Keratinocyte (primary cell): ENCODE results near the gene PDE11A. TPM values are rescaled to one million over a fixed set of nuclear protein-coding genes. Genes with fewer than 3 reads are reported as not detected.

Source experiments
- DNase-seq: peaks from one replicate; pipeline ENCODE4 v3.0.0-alpha.2; 2011; ENCODE audit warnings: low read depth, missing footprints, low spot score
- FAIRE-seq: peaks from 2 replicates; lab custom pipeline; 2011; peaks lifted over from hg19 to GRCh38; lab: Jason Lieb, UNC
- H2AFZ ChIP-seq: 2 replicates; pipeline ENCODE4 v1.6.0; 2012; ENCODE audit warnings: low read length, control low read depth, inconsistent platforms; ENCODE audit not compliant: control insufficient read depth
- H3K27ac ChIP-seq: 2 replicates; pipeline ENCODE4 v1.5.1; 2011; ENCODE audit warnings: low read length; ENCODE audit not compliant: control insufficient read depth, insufficient read depth
- H3K27me3 ChIP-seq: 3 replicates; pipeline ENCODE4 v1.6.0; 2011; ENCODE audit warnings: low read length; ENCODE audit not compliant: control insufficient read depth, insufficient read depth; ENCODE audit errors: extremely low read depth
- H3K36me3 ChIP-seq, 2 experiments: 2 replicates in 1 of 2; 3 replicates in 1 of 2; pipeline ENCODE4 v1.5.1; 2011; ENCODE audit warnings: low read length in 2 of 2, mild to moderate bottlenecking in 1 of 2; ENCODE audit not compliant: control insufficient read depth in 2 of 2, insufficient read depth in 2 of 2; ENCODE audit errors: extremely low read depth in 1 of 2
- H3K4me1 ChIP-seq: 3 replicates; pipeline ENCODE4 v1.5.1; 2011; ENCODE audit warnings: low read length; ENCODE audit not compliant: control insufficient read depth, insufficient read depth; ENCODE audit errors: extremely low read depth
- H3K4me2 ChIP-seq: 3 replicates; pipeline ENCODE4 v1.6.0; 2011; ENCODE audit warnings: low read depth, low read length; ENCODE audit not compliant: control insufficient read depth, insufficient read depth; ENCODE audit errors: extremely low read depth
- H3K4me3 ChIP-seq, 3 experiments: fragments of 200-600 bp in 1 of 3; sonication (generic) in 1 of 3; 2 replicates in 2 of 3; 3 replicates in 1 of 3; pipeline ENCODE4 v1.5.1; 2011 to 2016; ENCODE audit warnings: low read length in 3 of 3, mild to moderate bottlenecking in 3 of 3, control low read depth in 2 of 3, inconsistent platforms in 1 of 3, low read depth in 1 of 3, mixed read lengths in 1 of 3, mixed run types in 1 of 3, moderate library complexity in 1 of 3; ENCODE audit not compliant: control insufficient read depth in 2 of 3, insufficient read depth in 2 of 3; ENCODE audit errors: extremely low read depth in 1 of 3
- H3K79me2 ChIP-seq: 2 replicates; pipeline ENCODE4 v1.6.0; 2012; ENCODE audit warnings: low read length; ENCODE audit not compliant: control insufficient read depth, insufficient read depth
- H3K9ac ChIP-seq: 3 replicates; pipeline ENCODE4 v1.6.0; 2011; ENCODE audit warnings: low read length; ENCODE audit not compliant: control insufficient read depth, insufficient read depth; ENCODE audit errors: extremely low read depth
- H3K9me1 ChIP-seq: 3 replicates; pipeline ENCODE4 v1.6.0; 2011; ENCODE audit warnings: low read length; ENCODE audit not compliant: control insufficient read depth, insufficient read depth; ENCODE audit errors: extremely low read depth
- H3K9me3 ChIP-seq: 2 replicates; pipeline ENCODE4 v1.5.1; 2012; ENCODE audit warnings: low read depth, low read length; ENCODE audit not compliant: control insufficient read depth
- H4K20me1 ChIP-seq: 3 replicates; pipeline ENCODE4 v1.6.0; 2011; ENCODE audit warnings: low read length; ENCODE audit not compliant: control insufficient read depth, insufficient read depth; ENCODE audit errors: extremely low read depth
- EZH2 ChIP-seq: IDR thresholded peaks from one replicate; pipeline ENCODE4 v1.6.1; 2012; ENCODE audit warnings: inconsistent platforms, mild to moderate bottlenecking, low read length, moderate library complexity
- dilution Hi-C: fragments of 300-500 bp; cut with MboI; formaldehyde crosslinking; loops from one replicate; pipeline ENCODE4 v1.7.0; 2020; ENCODE audit warnings: low sequenced_read_pairs; ENCODE audit not compliant: extremely low pct_ligation_motif_present
- polyA plus RNA-seq, 5 experiments: library from polyadenylated mRNA; depleted of rRNA in 3 of 5; stranded (reverse) in 3 of 5; stranded (forward) in 1 of 5; unstranded in 1 of 5; fragments of >200 nt; gene quantifications; 1 replicate in 1 of 5; 2 replicates in 3 of 5; 3 replicates in 1 of 5; pipeline versions ENCODE4 v1.2.1 to v1.2.3, GENCODE V29; 2011 to 2012; ENCODE audit warnings: missing spikeins in 2 of 5, low read depth in 1 of 5, low replicate concordance in 1 of 5
- TF ChIP-seq, protein P1 (sequence below), 3 experiments: IDR thresholded peaks in 1 of 3; conservative IDR thresholded peaks in 1 of 3; optimal IDR thresholded peaks in 1 of 3; 2 replicates in 2 of 3; 3 replicates in 1 of 3; pipeline versions ENCODE3 to v1.5.1; 2011; ENCODE audit warnings: low read length in 3 of 3, mild to moderate bottlenecking in 3 of 3, moderate library complexity in 2 of 3, control low read depth in 1 of 3, inconsistent platforms in 1 of 3; ENCODE audit not compliant: insufficient read depth in 2 of 3; ENCODE audit errors: extremely low read depth in 1 of 3

Gene PDE11A
- polyA plus RNA-seq, 1 donor (not counting 4 experiments of a cell fraction or from before 2014, with no cell fraction given), result 0.01 TPM

DNA sequence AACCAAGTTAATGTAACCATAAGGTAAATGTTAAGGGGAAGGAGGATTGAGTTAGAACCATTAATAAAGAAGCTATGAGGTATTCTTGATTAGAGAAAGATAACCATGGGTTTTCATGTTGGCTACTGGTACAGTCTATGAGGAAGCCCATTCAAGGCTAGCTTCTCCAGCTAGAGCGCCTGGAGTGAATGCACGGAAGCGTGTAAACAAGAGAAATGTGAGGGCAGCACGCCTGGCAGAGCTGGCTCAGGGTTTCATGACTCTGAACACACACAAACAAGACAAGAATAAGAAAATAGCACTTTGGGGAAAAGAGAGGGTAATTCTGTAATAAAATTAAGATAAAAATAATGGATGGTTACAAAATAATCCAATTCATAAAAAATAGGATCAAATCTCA is 255.3 kb downstream of the PDE11A start:
- TF ChIP-seq, protein P1, sequence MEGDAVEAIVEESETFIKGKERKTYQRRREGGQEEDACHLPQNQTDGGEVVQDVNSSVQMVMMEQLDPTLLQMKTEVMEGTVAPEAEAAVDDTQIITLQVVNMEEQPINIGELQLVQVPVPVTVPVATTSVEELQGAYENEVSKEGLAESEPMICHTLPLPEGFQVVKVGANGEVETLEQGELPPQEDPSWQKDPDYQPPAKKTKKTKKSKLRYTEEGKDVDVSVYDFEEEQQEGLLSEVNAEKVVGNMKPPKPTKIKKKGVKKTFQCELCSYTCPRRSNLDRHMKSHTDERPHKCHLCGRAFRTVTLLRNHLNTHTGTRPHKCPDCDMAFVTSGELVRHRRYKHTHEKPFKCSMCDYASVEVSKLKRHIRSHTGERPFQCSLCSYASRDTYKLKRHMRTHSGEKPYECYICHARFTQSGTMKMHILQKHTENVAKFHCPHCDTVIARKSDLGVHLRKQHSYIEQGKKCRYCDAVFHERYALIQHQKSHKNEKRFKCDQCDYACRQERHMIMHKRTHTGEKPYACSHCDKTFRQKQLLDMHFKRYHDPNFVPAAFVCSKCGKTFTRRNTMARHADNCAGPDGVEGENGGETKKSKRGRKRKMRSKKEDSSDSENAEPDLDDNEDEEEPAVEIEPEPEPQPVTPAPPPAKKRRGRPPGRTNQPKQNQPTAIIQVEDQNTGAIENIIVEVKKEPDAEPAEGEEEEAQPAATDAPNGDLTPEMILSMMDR (optimal IDR thresholded peaks at IDR 0.05 in 1 of 3, IDR thresholded peaks at IDR 0.05 in 1 of 3, conservative IDR thresholded peaks at IDR 0.05 in 1 of 3; ENCODE audit: extremely low read depth in 1 of 3, insufficient read depth in 2 of 3, low read length in 3 of 3), result no peak
- no peak for TF ChIP-seq EZH2
- Histone ChIP-seq H3K9me3 (no peaks in the 10 kb centered on the region), H2AFZ (no peak overlapping the region), H3K9me1 (no peaks in the 10 kb centered on the region), H3K4me2 (no peak overlapping the region), H3K27me3 (no peaks in the 10 kb centered on the region), H3K36me3 (no peaks in the 10 kb centered on the region), H3K4me1 (no peaks in the 10 kb centered on the region), H3K9ac (no peak overlapping the region), H3K27ac (no peak overlapping the region), H4K20me1 (no peaks in the 10 kb centered on the region), H3K79me2 (no peaks in the 10 kb centered on the region), H3K4me3 (no peak overlapping the region)
- DNase-seq, result no peak
- FAIRE-seq, result no peak
- dilution Hi-C loops, result no loop called here

DNA sequence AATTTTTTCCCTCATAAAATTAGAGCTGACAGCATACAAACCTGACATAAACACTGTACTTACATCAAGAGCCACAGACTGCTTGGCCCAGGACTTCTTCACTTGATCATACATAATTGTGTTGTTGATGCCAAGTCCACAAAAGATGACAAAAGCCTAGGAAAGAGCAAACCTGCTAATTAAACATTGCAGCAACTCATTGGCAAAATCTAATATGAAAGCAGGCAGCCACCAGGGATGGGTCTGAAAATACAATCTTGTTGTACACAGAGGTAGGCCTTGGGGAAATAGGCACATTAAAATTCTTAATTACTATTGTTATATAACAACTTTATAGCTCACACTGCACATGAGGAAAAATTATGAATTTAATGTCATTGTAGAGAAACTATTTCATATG is 255.8 kb downstream of the PDE11A start:
- TF ChIP-seq, protein P1 (optimal IDR thresholded peaks at IDR 0.05 in 1 of 3, IDR thresholded peaks at IDR 0.05 in 1 of 3, conservative IDR thresholded peaks at IDR 0.05 in 1 of 3; ENCODE audit: extremely low read depth in 1 of 3, insufficient read depth in 2 of 3, low read length in 3 of 3), result no peak
- TF ChIP-seq EZH2, result no peak

More for the DNA sequence above, 255.8 kb downstream of the PDE11A start:
- DNase-seq (no peak), FAIRE-seq (no peak)
- dilution Hi-C loops, result no loop called here
- no peaks in the 10 kb centered on the region for H3K79me2 ChIP-seq
- H3K27me3 ChIP-seq, result no peaks in the 10 kb centered on the region
- no peaks in the 10 kb centered on the region for H3K9me3 ChIP-seq
- H2AFZ ChIP-seq, result no peak overlapping the region
- no peaks in the 10 kb centered on the region for H4K20me1 ChIP-seq
- no peak overlapping the region for H3K27ac ChIP-seq
- H3K4me1 ChIP-seq, result no peaks in the 10 kb centered on the region
- H3K4me3 ChIP-seq, result no peak overlapping the region
- no peak overlapping the region for H3K4me2 ChIP-seq
- no peaks in the 10 kb centered on the region for H3K36me3 ChIP-seq
- no peak overlapping the region for H3K9ac ChIP-seq
- H3K9me1 ChIP-seq, result no peaks in the 10 kb centered on the region
